ENCODE measurements around the gene CLDN7.

GRCh38 chr17:7306911-7307685 is 44.8 kb upstream of the CLDN7 start, which contains the start of gene EIF5A:
- TF ChIP-seq POLR2A (IDR thresholded peaks at IDR 0.05; ENCODE audit: low read length): peak; percentile 95
- TF ChIP-seq GATA1 (IDR thresholded peaks at IDR 0.05; ENCODE audit: low read depth, low read length): no peak

Data from erythroblast (primary cell).